Psoas muscle (tissue), 8 donors: ENCODE results near the gene TFAP2D. TPM values are rescaled to one million over a fixed set of nuclear protein-coding genes. Genes with fewer than 3 reads are reported as not detected.

Source experiments
- ATAC-seq, 4 donors: fragments of 200-7000 bp; cut with Tn5 transposase; one replicate each; pipeline ENCODE4 v1.9.1; 2020; ENCODE audit warnings: moderate library complexity in 3 of 4, mild to moderate bottlenecking in 2 of 4
- DNase-seq, 2 donors: peaks; one replicate each; pipeline ENCODE4 v3.0.0-alpha.2; 2020
- H3K27ac ChIP-seq: fragments of 200-600 bp; one replicate; pipeline ENCODE4 v1.8.0; 2022
- H3K27me3 ChIP-seq, 3 donors: fragments of 200-600 bp in 1 of 3; one replicate each; pipeline versions ENCODE4 v1.6.1 to v1.8.0; 2013 to 2022; ENCODE audit warnings: low read length in 2 of 3, mild to moderate bottlenecking in 2 of 3, moderate library complexity in 1 of 3; ENCODE audit not compliant: insufficient read depth in 3 of 3
- H3K36me3 ChIP-seq, 2 donors: fragments of 200-600 bp in 1 of 2; one replicate each; pipeline versions ENCODE4 v1.6.1 to v1.8.0; 2013 to 2022; ENCODE audit warnings: low read depth in 1 of 2, mild to moderate bottlenecking in 1 of 2, moderate library complexity in 1 of 2; ENCODE audit not compliant: insufficient read depth in 1 of 2
- H3K4me1 ChIP-seq: fragments of 200-600 bp; one replicate; pipeline ENCODE4 v1.8.0; 2022
- H3K4me3 ChIP-seq: fragments of 200-600 bp; one replicate; pipeline ENCODE4 v1.8.0; 2022; ENCODE audit warnings: mild to moderate bottlenecking
- H3K9me3 ChIP-seq: fragments of 200-600 bp; one replicate; pipeline ENCODE4 v1.8.0; 2022
- CTCF ChIP-seq: fragments of 200-600 bp; IDR thresholded peaks from one replicate; pipeline ENCODE4 v1.8.0; 2022; ENCODE audit warnings: antibody characterized with exemption
- WGBS, 3 donors: extraction: QIAGEN DNeasy Blood & Tissue Kit; methylation state at CpG; one replicate each; pipeline versions ENCODE4 v1.1.6 to v1.1.7; 2013; 5-methylcytosine and 5-hydroxymethylcytosine counted together
- intact Hi-C, 2 donors: fragments of 100-400 bp; cut with DNase I; formaldehyde crosslinking; loops; one replicate each; pipeline versions ENCODE4 v1.11.0 to v1.14.2; 2022
- polyA plus RNA-seq, 3 donors: library from polyadenylated mRNA; stranded (reverse); fragments of 200-250 nt; gene quantifications; one replicate each; pipeline ENCODE4 v1.2.3, GENCODE V29; 2013
- total RNA-seq, 4 donors: library from RNA; stranded (reverse); fragmentation: NEBNext Ultra II Directional in 2 of 4; extraction: Animal tissue kit (Norgen Biotek cat#: 25700) in 2 of 4; gene quantifications; one replicate each; pipeline versions ENCODE4 v1.2.1 to v1.2.4, GENCODE V29; 2021 to 2023
- donor health status: healthy with polysubstance abuse.
- donor health status: DM: no; HTN: no; CAD: no; lungs with moderate emphysema.
- donor health status: Bipolar disorder and iron deficiency.
- donor health status: healthy.
- donor health status: DM: yes; HTN: yes; CAD: no.
- donor health status: DM: no; HTN: no; CAD: no.
- donor health status: DM: no; HTN: no; CAD: no.
- donor health status: DM: yes; HTN: yes; CAD: no.

Gene TFAP2D
- total and polyA plus RNA-seq, 7 donors: not detected

- H3K9me3 ChIP-seq: no peaks in the 10 kb centered on the region
- no peak overlapping the region for H3K27ac ChIP-seq
- intact Hi-C loops: no loop called here
- DNase-seq (no peak), ATAC-seq (no peak)
- no peak for TF ChIP-seq CTCF
- no peak overlapping the region for H3K4me3 ChIP-seq
- H3K4me1 ChIP-seq: no peaks in the 10 kb centered on the region
- no peaks in the 10 kb centered on the region for H3K36me3 ChIP-seq
- WGBS, 3 donors: 68 to 75% (median 74%) methylated on average over 4 of the region's 4 CpGs
- H3K27me3 ChIP-seq: no peaks in the 10 kb centered on the region
Measured at GRCh38 chr6:50691814-50692495, 21.4 kb upstream of the TFAP2D start.

GRCh38 chr6:50698546-50698945, 14.8 kb upstream of the TFAP2D start:
- no peak for DNase-seq
- no peak overlapping the region for H3K27ac ChIP-seq
- no peaks in the 10 kb centered on the region for H3K4me1 ChIP-seq
- intact Hi-C loops: no loop called here
- no peaks in the 10 kb centered on the region for H3K36me3 ChIP-seq
- no peak for TF ChIP-seq CTCF
- H3K27me3 ChIP-seq: peaks cover 0 to 2% (median 0%) of the 10 kb centered on the region in 3 donors
- no peaks in the 10 kb centered on the region for H3K9me3 ChIP-seq
- no peak overlapping the region for H3K4me3 ChIP-seq
- no peak for ATAC-seq

- Histone ChIP-seq H3K9me3 (no peaks in the 10 kb centered on the region), H3K4me3 (no peak overlapping the region), H3K27me3 (peaks cover 0 to 2% (median 0%) of the 10 kb centered on the region in 3 donors), H3K36me3 (no peaks in the 10 kb centered on the region), H3K27ac (no peak overlapping the region), H3K4me1 (no peaks in the 10 kb centered on the region)
- ATAC-seq (no peak), DNase-seq (no peak)
- 18 to 20% (median 20%) methylated on average over 11 of the region's 11 CpGs for WGBS, 3 donors
- intact Hi-C loops: no loop called here
- no peak for TF ChIP-seq CTCF
Measured at GRCh38 chr6:50699051-50699775, 14.1 kb upstream of the TFAP2D start.

- DNase-seq: no peak
- Histone ChIP-seq H3K4me1 (no peaks in the 10 kb centered on the region), H3K27ac (no peak overlapping the region), H3K36me3 (no peaks in the 10 kb centered on the region), H3K27me3 (peaks cover 8 to 47% (median 15%) of the 10 kb centered on the region in 3 donors), H3K4me3 (no peak overlapping the region), H3K9me3 (no peaks in the 10 kb centered on the region)
- 1 to 3% (median 2%) methylated on average over 23 of the region's 23 CpGs for WGBS, 3 donors
- no peak for TF ChIP-seq CTCF
- intact Hi-C loops: no loop called here
- no peak for ATAC-seq
Measured at GRCh38 chr6:50706575-50706974, 6.8 kb upstream of the TFAP2D start.
